ENCODE data around the gene DYRK3. TPM values are rescaled to one million over a fixed set of nuclear protein-coding genes. Genes with fewer than 3 reads are reported as not detected.

The DYRK3 gene
- total and polyA plus RNA-seq, 2 experiments from 2014 or later, result 8.4 to 21.2 TPM

- Histone ChIP-seq H3K4me1 (ENCODE audit: low read depth) (peaks cover 66% of the 10 kb centered on the region), H3K4me3 (no peak overlapping the region), H3K9me3 (ENCODE audit: low read depth) (no peaks in the 10 kb centered on the region), H3K27ac (peak overlapping the region; percentile 15), H3K27me3 (no peaks in the 10 kb centered on the region), H3K36me3 (no peaks in the 10 kb centered on the region)
- peak in 1 of 2 donors; percentile 47 for DNase-seq (ENCODE audit: low read depth in 1 of 2, low spot score in 1 of 2)
- TF ChIP-seq CTCF (IDR thresholded peaks at IDR 0.05; ENCODE audit: low read depth, low read length), result no peak
Observed at GRCh38 chr1:206696812-206697585, 61.7 kb downstream of the DYRK3 start.

DNA sequence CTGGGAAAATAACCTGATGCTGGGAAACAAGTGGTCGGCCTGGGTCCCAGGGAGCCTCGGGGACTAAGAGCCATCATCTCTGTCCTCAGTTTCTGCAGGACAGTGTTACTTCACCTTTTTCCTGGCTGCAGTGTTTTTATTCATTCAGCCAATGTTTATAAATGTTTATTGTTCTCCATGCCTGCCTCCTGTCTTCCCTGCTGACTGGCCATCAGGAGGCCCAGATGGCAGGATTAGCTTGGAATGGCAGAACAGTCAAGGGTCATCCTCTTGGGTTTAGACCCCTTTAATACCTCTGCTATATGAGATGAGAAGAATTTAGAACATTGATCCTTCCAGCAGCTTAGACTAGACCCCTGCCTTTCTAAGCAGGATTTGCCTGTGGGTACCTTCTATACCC lies 62.7 kb downstream of the DYRK3 start:
- H3K4me3 ChIP-seq, result no peak overlapping the region
- H3K4me1 ChIP-seq (ENCODE audit: low read depth), result peaks cover 66% of the 10 kb centered on the region
- H3K36me3 ChIP-seq, result no peaks in the 10 kb centered on the region
- no peak for DNase-seq (ENCODE audit: low read depth in 1 of 2, low spot score in 1 of 2)
- no peaks in the 10 kb centered on the region for H3K9me3 ChIP-seq (ENCODE audit: low read depth)
- H3K27me3 ChIP-seq, result no peaks in the 10 kb centered on the region
- TF ChIP-seq CTCF (IDR thresholded peaks at IDR 0.05; ENCODE audit: low read depth, low read length), result no peak
- peak overlapping the region; percentile 15 for H3K27ac ChIP-seq

Other genes starting within 250 kb of the DYRK3 start
- 22.8 and 24.7 TPM in 2 replicates for gene IKBKE, start 165.1 kb upstream of the DYRK3 start, total RNA-seq
- 13.6 and 27.0 TPM in 2 replicates for gene IKBKE, start 165.1 kb upstream of the DYRK3 start, polyA plus RNA-seq
- 45.3 and 50.7 TPM in 2 replicates for gene RASSF5, start 128.0 kb upstream of the DYRK3 start, total RNA-seq
- gene RASSF5, start 128.0 kb upstream of the DYRK3 start, polyA plus RNA-seq, result 40.9 and 42.0 TPM in 2 replicates
- 46.1 and 67.2 TPM in 2 replicates for gene EIF2D, start 23.1 kb upstream of the DYRK3 start, total RNA-seq
- gene EIF2D, start 23.1 kb upstream of the DYRK3 start, polyA plus RNA-seq, result 44.7 and 45.7 TPM in 2 replicates
- gene MAPKAPK2, start 49.4 kb downstream of the DYRK3 start, total RNA-seq, result 99.4 and 117 TPM in 2 replicates
- 31.4 and 37.1 TPM in 2 replicates for gene MAPKAPK2, start 49.4 kb downstream of the DYRK3 start, polyA plus RNA-seq
- not detected in 2 replicates for gene IL19, start 135.2 kb downstream of the DYRK3 start, total RNA-seq
- not detected in 2 replicates for gene IL19, start 135.2 kb downstream of the DYRK3 start, polyA plus RNA-seq
- not detected in 2 replicates for gene IL10, start 137.0 kb downstream of the DYRK3 start, total RNA-seq
- not detected in 2 replicates for gene IL10, start 137.0 kb downstream of the DYRK3 start, polyA plus RNA-seq
- not detected in 2 replicates for gene IL20, start 230.1 kb downstream of the DYRK3 start, total RNA-seq
- gene IL20, start 230.1 kb downstream of the DYRK3 start, polyA plus RNA-seq, result not detected in 2 replicates

Data from cardiac muscle cell (in vitro differentiated cells and primary cell).